GM18499 (cell line): ENCODE measurements around the gene CHST4.
"Not testable (repeated sequence)": the region's sequence is repeated elsewhere in the genome, so short reads cannot be mapped to it uniquely, and the experiment has no call there.

Source experiments
- ATAC-seq: cut with Tn5 transposase; IDR thresholded peaks from one replicate; pipeline ENCODE4 v1.9.1; 2021; ENCODE audit warnings: moderate number of reproducible peaks; ENCODE audit not compliant: insufficient read depth, unreplicated experiment

CHST4 gene

DNA sequence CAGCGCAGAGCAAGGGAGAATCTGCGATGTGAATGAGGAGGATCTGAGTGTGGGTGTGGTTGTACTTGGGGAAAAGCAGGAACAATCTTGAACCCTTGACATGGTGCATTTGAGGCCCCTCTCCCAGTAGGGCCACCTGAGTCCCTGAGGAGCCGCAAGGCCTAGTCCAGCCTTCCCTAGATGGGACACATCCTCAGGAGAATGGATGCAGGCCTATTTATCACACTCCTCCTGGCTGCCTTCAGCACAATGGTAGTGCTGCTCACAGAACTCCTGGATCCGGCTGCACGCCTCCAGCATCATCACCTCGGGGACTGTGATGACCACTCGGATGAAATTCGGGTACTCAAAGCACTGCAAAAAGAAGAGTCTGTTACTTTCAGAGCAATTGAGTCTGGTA is 41.7 kb downstream of the CHST4 start:
- no peak for ATAC-seq

DNA sequence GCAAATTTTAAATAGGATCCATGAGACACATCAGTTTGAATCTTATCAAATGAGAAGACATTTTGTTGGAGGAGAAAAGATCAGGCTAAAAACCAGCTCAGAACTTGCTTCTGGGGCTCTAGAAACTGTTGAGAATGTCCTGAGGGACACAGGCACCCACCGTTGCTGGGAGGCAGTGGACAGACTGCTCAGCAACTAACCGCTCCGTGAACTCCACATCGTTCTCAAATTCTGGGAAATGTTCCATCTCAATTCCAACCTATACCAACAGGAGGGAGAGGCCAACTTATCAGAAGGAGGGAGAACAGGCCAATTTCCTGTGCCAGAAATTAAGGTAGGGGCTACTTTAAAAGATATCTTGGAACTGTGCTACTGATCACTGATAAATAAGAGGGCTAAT is 42.3 kb downstream of the CHST4 start:
- ATAC-seq = no peak

DNA sequence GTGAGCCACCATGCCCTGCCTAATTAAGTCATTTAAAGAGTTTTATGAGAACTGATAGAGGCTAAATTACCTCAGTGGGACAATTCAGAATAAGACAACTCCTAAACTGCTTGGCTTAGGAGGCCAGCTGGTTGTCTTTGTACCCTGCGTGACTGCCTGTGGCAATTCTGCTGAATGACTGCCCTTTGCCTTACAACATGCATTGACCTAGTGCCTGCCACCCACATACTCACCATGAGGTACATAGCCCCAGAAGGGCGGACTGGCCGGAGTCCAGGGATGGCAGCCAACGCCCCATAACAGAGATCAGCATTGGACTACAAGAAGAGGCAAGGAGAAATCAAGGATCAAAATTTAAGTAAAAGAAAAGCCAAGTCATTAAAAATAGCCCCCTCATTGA is 43.4 kb downstream of the CHST4 start:
- no peak for ATAC-seq

DNA sequence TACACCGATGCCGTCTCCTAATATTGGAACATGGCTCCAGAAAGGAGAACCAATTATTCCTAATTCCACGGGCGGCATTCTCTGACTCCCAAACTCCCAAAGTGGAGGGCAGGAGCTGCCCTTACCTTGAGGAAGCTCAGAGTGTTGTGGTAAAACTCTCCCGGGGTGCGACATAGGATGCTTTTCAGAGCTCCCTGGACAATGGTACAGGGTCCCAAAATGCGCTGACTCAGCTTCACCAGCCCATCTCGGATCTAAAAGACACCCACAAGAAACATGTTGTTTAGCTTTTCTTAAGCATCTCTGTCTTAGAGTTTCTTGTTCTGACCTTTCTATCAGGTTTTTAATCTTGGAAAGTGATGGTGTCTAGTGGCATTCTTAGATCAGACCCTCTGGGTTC is 43.9 kb downstream of the CHST4 start:
- ATAC-seq = no peak

DNA sequence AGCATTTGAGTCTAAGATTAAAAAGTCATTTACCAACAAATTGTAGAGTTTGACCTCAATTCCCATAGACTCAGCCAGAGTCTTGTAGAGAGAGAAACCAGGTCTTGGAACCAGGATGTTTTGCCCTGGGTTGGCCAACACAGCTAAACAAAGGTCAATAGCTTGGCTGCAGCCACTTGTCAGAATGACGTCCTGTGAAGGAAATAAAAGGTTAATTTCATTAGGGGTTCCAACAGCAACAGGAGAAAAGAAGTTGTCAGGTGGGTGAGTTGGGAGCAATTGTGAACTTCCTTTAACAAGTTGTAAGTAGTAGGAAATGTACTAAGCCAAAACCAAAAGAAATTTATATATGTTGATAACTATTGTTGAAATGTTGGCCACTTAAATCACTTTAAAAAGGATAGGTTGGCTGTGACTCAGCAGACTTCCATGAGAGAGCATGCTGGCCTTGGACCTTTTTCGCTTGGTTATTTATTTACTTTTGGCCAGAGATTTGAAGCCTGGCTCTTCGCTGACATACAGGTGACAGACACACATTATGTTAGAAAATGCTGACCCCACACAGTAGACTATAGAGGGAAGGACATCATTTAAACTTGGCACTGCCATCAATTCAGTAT is 46.4 kb downstream of the CHST4 start:
- ATAC-seq = no peak

DNA sequence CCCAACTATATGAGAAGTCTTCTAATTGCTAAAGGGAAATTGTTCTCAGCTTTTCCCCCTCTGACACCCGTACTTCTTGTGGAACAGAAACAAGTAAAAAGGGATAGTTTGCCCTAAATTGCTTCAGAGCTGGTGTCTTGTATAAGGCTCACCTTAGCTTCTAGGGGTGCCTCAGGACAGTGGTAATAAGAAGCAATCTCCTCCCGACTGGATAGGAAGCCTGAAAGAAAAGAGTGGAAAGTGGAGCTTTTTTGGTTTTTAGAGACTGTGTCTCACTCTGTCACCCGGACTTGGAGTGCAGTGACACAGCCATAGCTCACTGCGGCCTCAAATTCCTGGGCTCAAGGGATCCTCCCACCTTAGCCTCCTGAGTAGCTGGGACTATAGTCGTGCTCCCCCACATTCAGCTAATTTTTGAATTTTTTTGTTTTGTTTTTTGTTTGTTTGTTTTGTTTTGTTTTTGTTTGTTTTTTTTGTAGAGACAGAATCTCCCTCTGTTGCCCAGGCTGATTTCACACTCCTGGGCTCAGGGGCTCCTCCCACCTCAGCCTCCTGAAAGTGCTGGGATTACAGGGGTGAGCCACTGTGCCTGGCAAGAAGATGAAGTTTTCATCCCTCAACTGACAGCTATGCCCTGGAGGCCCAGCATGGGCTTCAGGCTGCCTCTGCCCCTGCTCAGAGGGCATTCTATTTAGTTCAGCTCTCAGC is 47.3 kb downstream of the CHST4 start:
- ATAC-seq = no peak

DNA sequence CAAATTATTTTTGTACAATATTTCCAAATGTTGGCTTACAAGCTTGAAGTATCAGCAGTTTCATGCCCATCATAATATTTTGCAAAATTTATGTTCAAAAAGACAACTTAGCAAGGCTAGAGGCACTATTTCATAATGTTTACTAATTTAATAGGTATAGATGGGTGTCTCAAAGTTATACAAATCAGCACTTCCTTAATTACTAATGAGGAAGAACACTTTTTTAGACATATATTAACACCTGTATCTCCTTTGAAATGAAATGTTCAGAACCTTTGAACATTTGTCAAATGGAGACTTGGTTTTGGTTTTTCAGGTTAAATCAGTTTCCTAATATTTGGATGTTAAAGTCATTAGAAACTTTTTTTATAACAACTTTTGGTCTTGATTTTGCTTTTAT is 48.5 kb downstream of the CHST4 start:
- ATAC-seq = no peak

DNA sequence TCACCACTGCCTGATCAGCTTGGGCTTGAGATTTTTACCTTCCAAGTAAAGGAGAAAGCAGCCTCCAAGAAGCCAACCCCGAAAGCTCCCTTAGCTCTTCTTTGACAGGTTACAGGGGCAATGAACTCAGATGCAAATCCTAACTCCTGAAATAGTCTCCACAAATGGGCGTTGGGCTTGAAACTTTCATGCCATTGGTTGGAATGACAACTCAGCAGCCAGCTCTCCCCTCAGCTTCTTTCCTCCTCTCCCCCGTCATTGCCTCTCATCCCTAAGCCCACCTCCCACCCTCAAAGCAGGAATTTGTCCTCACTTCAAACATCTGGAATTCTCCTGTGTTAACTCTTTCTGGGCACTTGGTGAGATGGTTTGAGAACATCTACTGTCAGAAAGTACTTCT is 50.7 kb downstream of the CHST4 start, which contains the start of gene TAT:
TSS of gene TAT (minus strand) at position 122 of the 400 bp plus-strand sequence. CDS start 677 bp downstream, outside the sequence.
- no peak for ATAC-seq

DNA sequence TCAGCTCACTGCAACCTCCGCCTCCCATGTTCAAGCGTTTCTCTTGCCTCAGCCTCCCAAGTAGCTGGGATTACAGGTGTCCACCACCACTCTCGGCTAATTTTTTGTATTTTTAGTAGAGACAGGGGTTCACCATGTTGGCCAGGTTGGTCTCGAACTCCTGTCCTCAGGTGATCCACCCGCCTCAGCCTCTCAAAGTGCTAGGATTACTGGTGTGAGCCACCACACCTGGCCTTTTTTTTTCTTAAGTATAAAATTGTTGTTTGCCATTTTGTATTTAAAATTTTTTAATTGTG is 56.3 kb downstream of the CHST4 start:
- ATAC-seq = not testable (repeated sequence)

DNA sequence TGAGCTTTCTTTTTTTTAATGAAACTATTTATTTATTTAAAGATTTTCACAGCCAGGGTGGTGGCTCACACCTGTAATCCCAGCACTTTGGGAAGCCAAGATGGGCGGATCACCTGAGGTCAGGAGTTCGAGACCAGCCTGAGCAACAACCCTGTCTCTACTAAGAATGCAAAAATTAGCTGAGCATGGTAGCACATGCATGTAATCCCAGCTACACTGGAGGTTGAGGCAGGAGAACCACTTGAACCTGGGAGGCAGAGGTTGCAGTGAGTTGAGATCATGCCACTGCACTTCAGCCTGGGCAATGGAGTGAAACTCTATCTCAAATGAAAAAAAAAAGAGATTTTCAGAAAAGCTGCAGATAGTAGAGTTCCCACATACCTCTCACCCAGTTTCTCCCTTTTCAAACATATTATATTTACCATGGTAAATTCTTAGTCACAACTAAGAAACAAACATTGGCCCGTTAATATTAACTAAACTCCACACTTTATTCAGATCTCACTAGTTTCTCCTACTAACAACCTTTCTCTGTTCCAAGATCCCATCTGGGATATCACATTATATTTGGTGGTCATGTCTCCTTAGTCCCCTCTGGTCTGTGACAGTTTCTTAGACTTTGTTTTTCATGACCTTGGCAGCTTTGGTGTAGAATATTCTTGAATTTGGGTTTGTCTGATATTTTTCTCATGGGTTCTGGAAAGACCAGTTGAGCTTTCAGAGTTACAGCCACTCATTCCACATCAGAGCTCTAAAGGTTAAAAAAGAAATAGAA is 58.5 kb downstream of the CHST4 start:
- no peak for ATAC-seq

DNA sequence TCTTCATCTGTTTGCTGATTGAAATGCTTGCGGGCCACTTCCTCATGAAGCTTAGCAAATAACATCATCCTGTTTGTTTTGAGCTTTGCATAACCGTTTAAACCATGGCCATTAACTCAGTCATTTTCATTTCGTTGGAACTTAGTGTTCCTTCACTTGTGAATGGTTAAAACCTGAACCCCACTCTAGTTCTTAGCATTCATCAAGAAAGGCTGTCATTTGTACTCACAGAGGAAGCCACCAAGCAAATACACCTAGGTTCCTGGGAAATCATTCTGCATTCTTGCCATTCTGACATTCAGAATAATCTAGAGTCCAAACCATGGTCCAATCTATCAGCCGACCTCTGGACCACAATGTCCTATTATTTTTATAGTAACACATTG is 59.1 kb downstream of the CHST4 start:
- no peak for ATAC-seq
